Neuronal stem cell (in vitro differentiated cells): ENCODE measurements around the gene CLCN2.

ENCODE experiments used
- DNase-seq: peaks from one replicate; pipeline ENCODE4 v3.0.0-alpha.2; 2013; ENCODE audit warnings: low spot score
- H2AFZ ChIP-seq: one replicate; pipeline ENCODE4 v1.6.1; 2013; ENCODE audit warnings: mild to moderate bottlenecking, low read length, inconsistent platforms
- H2AK5ac ChIP-seq: 2 replicates; pipeline ENCODE4 v1.6.1; 2013; ENCODE audit warnings: low read depth, mild to moderate bottlenecking, inconsistent platforms, low read length, moderate library complexity, mixed read lengths
- H2BK120ac ChIP-seq: 2 replicates; pipeline ENCODE4 v1.6.1; 2013; ENCODE audit warnings: low read depth, mild to moderate bottlenecking, inconsistent platforms, low read length, moderate library complexity, mixed read lengths
- H2BK12ac ChIP-seq: one replicate; pipeline ENCODE4 v1.6.1; 2013; ENCODE audit warnings: low read length, inconsistent platforms
- H2BK15ac ChIP-seq: 2 replicates; pipeline ENCODE4 v1.6.1; 2013; ENCODE audit warnings: mild to moderate bottlenecking, low read length, inconsistent platforms, mixed read lengths
- H2BK5ac ChIP-seq: one replicate; pipeline ENCODE4 v1.6.1; 2013; ENCODE audit warnings: inconsistent platforms, mild to moderate bottlenecking, low read length, moderate library complexity
- H3K14ac ChIP-seq: one replicate; pipeline ENCODE4 v1.6.1; 2013; ENCODE audit warnings: low read length, inconsistent platforms
- H3K18ac ChIP-seq: 2 replicates; pipeline ENCODE4 v1.6.1; 2013; ENCODE audit warnings: low read length, inconsistent platforms
- H3K23ac ChIP-seq: 2 replicates; pipeline ENCODE4 v1.6.1; 2013; ENCODE audit warnings: low read depth, mild to moderate bottlenecking, mixed read lengths, low read length, inconsistent platforms; ENCODE audit not compliant: poor library complexity
- H3K27ac ChIP-seq: replicated peaks from 3 replicates; pipeline ENCODE4 v1.5.1; 2013; ENCODE audit warnings: low read length, inconsistent platforms
- H3K27me3 ChIP-seq, 3 experiments: 2 replicates each; pipeline ENCODE4 v1.6.1; 2013; ENCODE audit warnings: low read length in 3 of 3, mild to moderate bottlenecking in 2 of 3, inconsistent platforms in 1 of 3, low read depth in 1 of 3, mixed read lengths in 1 of 3, moderate library complexity in 1 of 3; ENCODE audit not compliant: control insufficient read depth in 3 of 3, insufficient read depth in 3 of 3
- H3K36me3 ChIP-seq, 2 donors: replicated peaks in 1 of 2; 2 replicates each; pipeline ENCODE4 v1.6.1; 2013; ENCODE audit warnings: low read length in 2 of 2; ENCODE audit not compliant: control insufficient read depth in 2 of 2, insufficient read depth in 2 of 2
- H3K4ac ChIP-seq: 2 replicates; pipeline ENCODE4 v1.6.1; 2013; ENCODE audit warnings: inconsistent platforms, mild to moderate bottlenecking, low read length, moderate library complexity
- H3K4me1 ChIP-seq, 2 donors: 1 replicate in 1 of 2; 2 replicates in 1 of 2; pipeline ENCODE4 v1.6.1; 2013; ENCODE audit warnings: low read length in 2 of 2, low read depth in 1 of 2; ENCODE audit not compliant: control insufficient read depth in 2 of 2, insufficient read depth in 1 of 2
- H3K4me2 ChIP-seq: one replicate; pipeline ENCODE4 v1.6.1; 2013; ENCODE audit warnings: mild to moderate bottlenecking, low read length, inconsistent platforms; ENCODE audit not compliant: insufficient read depth, poor library complexity, severe bottlenecking
- H3K4me3 ChIP-seq, 2 donors: 2 replicates each; pipeline ENCODE4 v1.5.1; 2013; ENCODE audit warnings: low read length in 2 of 2, mild to moderate bottlenecking in 2 of 2, inconsistent platforms in 1 of 2, moderate library complexity in 1 of 2
- H3K79me1 ChIP-seq: one replicate; pipeline ENCODE4 v1.6.1; 2013; ENCODE audit warnings: low read depth, mild to moderate bottlenecking, inconsistent platforms, low read length, moderate library complexity
- H3K9ac ChIP-seq: one replicate; pipeline ENCODE4 v1.6.1; 2013; ENCODE audit warnings: mild to moderate bottlenecking, low read depth, low read length, inconsistent platforms; ENCODE audit not compliant: poor library complexity
- H3K9me3 ChIP-seq, 2 donors: replicated peaks in 1 of 2; 2 replicates each; pipeline versions ENCODE3 to v1.6.1; 2013; ENCODE audit warnings: low read length in 2 of 2, mild to moderate bottlenecking in 2 of 2, inconsistent platforms in 1 of 2, low read depth in 1 of 2, mixed read lengths in 1 of 2, moderate library complexity in 1 of 2; ENCODE audit not compliant: control insufficient read depth in 2 of 2, insufficient read depth in 1 of 2
- H4K8ac ChIP-seq: one replicate; pipeline ENCODE4 v1.6.1; 2013; ENCODE audit warnings: low read depth, mild to moderate bottlenecking, inconsistent platforms, low read length, moderate library complexity
- H4K91ac ChIP-seq: one replicate; pipeline ENCODE4 v1.6.1; 2013; ENCODE audit warnings: low read length, low read depth, mild to moderate bottlenecking, inconsistent platforms; ENCODE audit not compliant: poor library complexity
- WGBS, 2 donors: extraction: QIAGEN DNeasy Blood & Tissue Kit; methylation state at CpG; one replicate each; pipeline ENCODE4 v1.1.7; 2013; ENCODE audit warnings: missing lambda C conversion rate in 2 of 2, mixed read lengths in 1 of 2; ENCODE audit not compliant: insufficient read length in 2 of 2, insufficient replicate concordance in 1 of 2; ENCODE audit errors: extremely low coverage in 2 of 2; 5-methylcytosine and 5-hydroxymethylcytosine counted together

CLCN2 gene

GRCh38 chr3:184405075-184406030 lies 43.9 kb upstream of the CLCN2 start:
- Histone ChIP-seq H3K79me1 (no peaks in the 10 kb centered on the region), H2BK120ac (no peak overlapping the region), H2BK5ac (no peak overlapping the region), H3K27me3 (peaks cover 0 to 37% (median 0%) of the 10 kb centered on the region in 3 experiments), H3K9me3 (no peaks in the 10 kb centered on the region), H3K4me1 (no peaks in the 10 kb centered on the region), H4K91ac (no peak overlapping the region), H3K23ac (no peak overlapping the region), H3K9ac (no peak overlapping the region), H3K4ac (no peak overlapping the region), H2AK5ac (peak overlapping the region; percentile 9), H3K14ac (no peak overlapping the region), H2BK12ac (no peak overlapping the region), H3K36me3 (no peaks in the 10 kb centered on the region), H2BK15ac (no peak overlapping the region), H4K8ac (no peak overlapping the region), H3K27ac (no peak overlapping the region), H2AFZ (no peak overlapping the region), H3K4me2 (no peak overlapping the region), H3K18ac (no peak overlapping the region), H3K4me3 (no peak overlapping the region)
- DNase-seq = no peak
- no CpG with 5 or more reads among the region's 20 CpGs for WGBS, 2 donors

DNA sequence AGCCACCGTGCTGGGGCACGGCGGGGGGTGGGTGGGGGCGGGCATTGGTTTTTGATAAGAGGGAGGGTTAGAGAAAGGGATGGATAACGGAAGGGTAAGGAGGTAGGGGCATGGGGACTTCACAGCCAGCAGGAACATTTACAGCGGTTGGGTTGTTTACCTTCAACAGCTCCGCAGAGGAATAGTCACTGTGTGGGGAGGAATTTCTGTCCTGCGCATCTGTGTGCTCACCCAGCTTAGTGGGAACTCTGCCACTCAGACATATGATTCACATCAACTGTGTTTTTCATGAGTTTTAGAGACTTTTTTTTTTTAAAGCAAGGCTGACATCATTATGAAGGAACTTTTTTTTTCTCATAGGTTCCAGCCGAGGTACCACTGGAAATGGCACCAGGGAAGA lies 38.0 kb upstream of the CLCN2 start:
- Histone ChIP-seq H4K8ac (no peak overlapping the region), H2BK15ac (no peak overlapping the region), H3K36me3 (no peaks in the 10 kb centered on the region), H2BK120ac (no peak overlapping the region), H3K4me2 (no peak overlapping the region), H3K4me1 (no peaks in the 10 kb centered on the region), H3K9me3 (no peaks in the 10 kb centered on the region), H3K18ac (no peak overlapping the region), H3K14ac (no peak overlapping the region), H3K27me3 (peaks cover 0 to 31% (median 0%) of the 10 kb centered on the region in 3 experiments), H2BK5ac (no peak overlapping the region), H4K91ac (no peak overlapping the region), H2BK12ac (no peak overlapping the region), H3K4me3 (no peak overlapping the region), H3K23ac (no peak overlapping the region), H2AFZ (no peak overlapping the region), H3K9ac (no peak overlapping the region), H3K4ac (no peak overlapping the region), H2AK5ac (no peak overlapping the region), H3K27ac (no peak overlapping the region), H3K79me1 (no peaks in the 10 kb centered on the region)
- DNase-seq = no peak
- WGBS, 2 donors = no CpG with 5 or more reads among the region's 9 CpGs

- H3K23ac ChIP-seq = peak overlapping the region; percentile 37
- H2BK5ac ChIP-seq = no peak overlapping the region
- H3K4ac ChIP-seq = no peak overlapping the region
- no peak overlapping the region for H2AFZ ChIP-seq
- no peaks in the 10 kb centered on the region for H3K79me1 ChIP-seq
- no peaks in the 10 kb centered on the region for H3K9me3 ChIP-seq
- no peak overlapping the region for H3K4me2 ChIP-seq
- no peak overlapping the region for H3K18ac ChIP-seq
- no peak overlapping the region for H2BK15ac ChIP-seq
- H2AK5ac ChIP-seq = no peak overlapping the region
- H3K4me3 ChIP-seq = peak overlapping the region in 1 of 2 donors; percentile 64
- no peak for DNase-seq
- no peak overlapping the region for H4K91ac ChIP-seq
- no peak overlapping the region for H4K8ac ChIP-seq
- no peak overlapping the region for H2BK12ac ChIP-seq
- H2BK120ac ChIP-seq = no peak overlapping the region
- H3K36me3 ChIP-seq = no peaks in the 10 kb centered on the region
- no CpG with 5 or more reads among the region's 5 CpGs for WGBS, 2 donors
- H3K27ac ChIP-seq = no peak overlapping the region
- no peak overlapping the region for H3K14ac ChIP-seq
- peaks cover 0 to 16% (median 0%) of the 10 kb centered on the region in 3 experiments for H3K27me3 ChIP-seq
- no peaks in the 10 kb centered on the region for H3K4me1 ChIP-seq
- no peak overlapping the region for H3K9ac ChIP-seq
Observed at GRCh38 chr3:184395320-184395660, 33.9 kb upstream of the CLCN2 start.

DNA sequence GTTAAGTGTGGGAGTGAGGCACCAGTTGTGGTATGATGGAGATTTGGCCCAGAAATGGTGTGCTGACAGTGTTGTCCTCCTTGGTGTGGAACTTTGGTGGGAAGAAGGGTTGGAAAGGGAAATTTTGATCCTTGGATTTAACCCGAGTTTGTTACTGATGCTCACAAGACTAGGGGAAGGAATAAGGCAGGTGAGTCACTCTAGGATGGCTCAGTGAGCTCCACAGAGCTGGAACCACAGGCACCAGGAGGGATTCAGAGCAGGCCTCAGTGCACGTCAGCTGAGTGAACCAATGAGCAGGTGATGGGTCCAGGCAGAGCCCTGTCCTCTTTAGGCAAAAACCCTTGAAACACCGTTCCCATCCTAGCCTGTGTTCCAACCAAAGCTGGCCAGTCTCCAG lies 29.9 kb upstream of the CLCN2 start:
- H3K14ac ChIP-seq = no peak overlapping the region
- H3K9ac ChIP-seq = no peak overlapping the region
- no peak overlapping the region for H3K4ac ChIP-seq
- H3K27ac ChIP-seq = no peak overlapping the region
- no peak overlapping the region for H4K91ac ChIP-seq
- H2AK5ac ChIP-seq = no peak overlapping the region
- WGBS, 2 donors = no CpG with 5 or more reads among the region's 3 CpGs
- H2BK5ac ChIP-seq = no peak overlapping the region
- no peaks in the 10 kb centered on the region for H3K79me1 ChIP-seq
- no peak overlapping the region for H4K8ac ChIP-seq
- no peak overlapping the region for H2AFZ ChIP-seq
- no peak overlapping the region for H2BK12ac ChIP-seq
- no peak overlapping the region for H3K4me3 ChIP-seq
- H3K18ac ChIP-seq = no peak overlapping the region
- no peak for DNase-seq
- H3K36me3 ChIP-seq = no peaks in the 10 kb centered on the region
- H2BK15ac ChIP-seq = no peak overlapping the region
- no peaks in the 10 kb centered on the region for H3K4me1 ChIP-seq
- no peak overlapping the region for H3K23ac ChIP-seq
- H3K9me3 ChIP-seq = no peaks in the 10 kb centered on the region
- no peak overlapping the region for H3K4me2 ChIP-seq
- H2BK120ac ChIP-seq = no peak overlapping the region
- H3K27me3 ChIP-seq = peaks cover 0 to 7% (median 0%) of the 10 kb centered on the region in 3 experiments
